ENCODE data around the gene TCF7. TPM values are rescaled to one million over a fixed set of nuclear protein-coding genes. Genes with fewer than 3 reads are reported as not detected.

Gene TCF7
- total RNA-seq, 2 experiments from 2014 or later = 0.97 to 1.1 TPM

- H3K79me2 ChIP-seq (ENCODE audit: insufficient read depth, low read depth, low read length) = no peaks in the 10 kb centered on the region
- H2AFZ ChIP-seq (ENCODE audit: low read length) = no peak overlapping the region
- no peaks in the 10 kb centered on the region for H3K36me3 ChIP-seq (ENCODE audit: insufficient read depth, low read length)
- intact Hi-C loops (cut with micrococcal nuclease; ENCODE audit: unreplicated experiment) = no loop called here
- peaks cover 22% of the 10 kb centered on the region for H3K4me1 ChIP-seq (ENCODE audit: insufficient read depth, low read length, poor library complexity, severe bottlenecking)
- H3K9me2 ChIP-seq (ENCODE audit: insufficient read depth, low read length) = no peaks in the 10 kb centered on the region
- H3K27ac ChIP-seq (ENCODE audit: low read depth, low read length, poor library complexity, severe bottlenecking) = no peak overlapping the region
- H3K9me3 ChIP-seq (ENCODE audit: low read length) = no peaks in the 10 kb centered on the region
- TF ChIP-seq CTCF (conservative IDR thresholded peaks at IDR 0.05; ENCODE audit: low read length) (no peak), EZH2phosphoT487 (IDR thresholded peaks at IDR 0.05; ENCODE audit: borderline replicate concordance, low read depth, low read length) (no peak)
- DNase-seq (ENCODE audit: low spot score) = no peak
- H4K20me1 ChIP-seq (ENCODE audit: insufficient read depth, low read length) = no peaks in the 10 kb centered on the region
- H3K4me2 ChIP-seq (ENCODE audit: low read length) = no peak overlapping the region
- BruUV-seq (replicated peaks) = no TSS peak
- ChIA-PET CTCF (ENCODE audit: unreplicated experiment) (no interaction called here), POLR2A (no interaction called here)
- H3K4me3 ChIP-seq (ENCODE audit: low read depth, low read length, poor library complexity, severe bottlenecking) = no peak overlapping the region
Observed at GRCh38 chr5:134127988-134128647, 13.6 kb downstream of the TCF7 start.

- H3K4me3 ChIP-seq (ENCODE audit: low read depth, low read length, poor library complexity, severe bottlenecking) = no peak overlapping the region
- no peak for DNase-seq (ENCODE audit: low spot score)
- no peak overlapping the region for H3K4me2 ChIP-seq (ENCODE audit: low read length)
- no peaks in the 10 kb centered on the region for H4K20me1 ChIP-seq (ENCODE audit: insufficient read depth, low read length)
- no peaks in the 10 kb centered on the region for H3K79me2 ChIP-seq (ENCODE audit: insufficient read depth, low read depth, low read length)
- TF ChIP-seq EZH2phosphoT487 (IDR thresholded peaks at IDR 0.05; ENCODE audit: borderline replicate concordance, low read depth, low read length) = no peak
- ChIA-PET POLR2A (no interaction called here), CTCF (ENCODE audit: unreplicated experiment) (no interaction called here)
- H3K36me3 ChIP-seq (ENCODE audit: insufficient read depth, low read length) = no peaks in the 10 kb centered on the region
- peaks cover 19% of the 10 kb centered on the region for H3K4me1 ChIP-seq (ENCODE audit: insufficient read depth, low read length, poor library complexity, severe bottlenecking)
- intact Hi-C loops (cut with micrococcal nuclease; ENCODE audit: unreplicated experiment) = no loop called here
- no peak overlapping the region for H3K27ac ChIP-seq (ENCODE audit: low read depth, low read length, poor library complexity, severe bottlenecking)
- no TSS peak for BruUV-seq (replicated peaks)
- H3K9me3 ChIP-seq (ENCODE audit: low read length) = no peaks in the 10 kb centered on the region
- H2AFZ ChIP-seq (ENCODE audit: low read length) = no peak overlapping the region
- H3K9me2 ChIP-seq (ENCODE audit: insufficient read depth, low read length) = no peaks in the 10 kb centered on the region
Observed at GRCh38 chr5:134128648-134128995, 14.1 kb downstream of the TCF7 start.

GRCh38 chr5:134129411-134130238 lies 15.1 kb downstream of the TCF7 start:
- H3K9me3 ChIP-seq (ENCODE audit: low read length) = no peaks in the 10 kb centered on the region
- H3K36me3 ChIP-seq (ENCODE audit: insufficient read depth, low read length) = no peaks in the 10 kb centered on the region
- no peak for DNase-seq (ENCODE audit: low spot score)
- TF ChIP-seq CTCF (conservative IDR thresholded peaks at IDR 0.05; ENCODE audit: low read length) (no peak), EZH2phosphoT487 (IDR thresholded peaks at IDR 0.05; ENCODE audit: borderline replicate concordance, low read depth, low read length) (no peak)
- H3K4me1 ChIP-seq (ENCODE audit: insufficient read depth, low read length, poor library complexity, severe bottlenecking) = peaks cover 15% of the 10 kb centered on the region
- CTCF ChIA-PET (ENCODE audit: unreplicated experiment) = no interaction called here
- no peaks in the 10 kb centered on the region for H4K20me1 ChIP-seq (ENCODE audit: insufficient read depth, low read length)
- no peaks in the 10 kb centered on the region for H3K9me2 ChIP-seq (ENCODE audit: insufficient read depth, low read length)
- H3K79me2 ChIP-seq (ENCODE audit: insufficient read depth, low read depth, low read length) = no peaks in the 10 kb centered on the region
- no peak overlapping the region for H2AFZ ChIP-seq (ENCODE audit: low read length)
- no peak overlapping the region for H3K4me3 ChIP-seq (ENCODE audit: low read depth, low read length, poor library complexity, severe bottlenecking)
- no TSS peak for BruUV-seq (replicated peaks)
- intact Hi-C loops (cut with micrococcal nuclease; ENCODE audit: unreplicated experiment) = no loop called here
- no peak overlapping the region for H3K4me2 ChIP-seq (ENCODE audit: low read length)
- POLR2A ChIA-PET = no interaction called here
- H3K27ac ChIP-seq (ENCODE audit: low read depth, low read length, poor library complexity, severe bottlenecking) = no peak overlapping the region

Data from OCI-LY7 (cell line).